Astrocyte of the cerebellum (primary cell): ENCODE results near the gene CYP2S1.
"Not testable (repeated sequence)": the region's sequence is repeated elsewhere in the genome, so short reads cannot be mapped to it uniquely, and the experiment has no call there.

Experiments used
- DNase-seq: peaks from one replicate; pipeline ENCODE4 v3.0.0-alpha.2; 2011; ENCODE audit warnings: low read depth
- H3K4me3 ChIP-seq: 2 replicates; pipeline ENCODE4 v1.5.1; 2011; ENCODE audit warnings: mild to moderate bottlenecking, low read depth, low read length, moderate library complexity
- in situ Hi-C: cut with HindIII; loops from 2 replicates; pipeline ENCODE4 v1.10.0; 2017; ENCODE audit warnings: low sequenced_read_pairs
- TF ChIP-seq, protein P1 (sequence below): IDR thresholded peaks from 2 replicates; pipeline ENCODE4 v1.5.1; 2012; ENCODE audit warnings: low read length, low read depth, moderate library complexity, mild to moderate bottlenecking; ENCODE audit errors: missing control alignments

The CYP2S1 gene, protein sequence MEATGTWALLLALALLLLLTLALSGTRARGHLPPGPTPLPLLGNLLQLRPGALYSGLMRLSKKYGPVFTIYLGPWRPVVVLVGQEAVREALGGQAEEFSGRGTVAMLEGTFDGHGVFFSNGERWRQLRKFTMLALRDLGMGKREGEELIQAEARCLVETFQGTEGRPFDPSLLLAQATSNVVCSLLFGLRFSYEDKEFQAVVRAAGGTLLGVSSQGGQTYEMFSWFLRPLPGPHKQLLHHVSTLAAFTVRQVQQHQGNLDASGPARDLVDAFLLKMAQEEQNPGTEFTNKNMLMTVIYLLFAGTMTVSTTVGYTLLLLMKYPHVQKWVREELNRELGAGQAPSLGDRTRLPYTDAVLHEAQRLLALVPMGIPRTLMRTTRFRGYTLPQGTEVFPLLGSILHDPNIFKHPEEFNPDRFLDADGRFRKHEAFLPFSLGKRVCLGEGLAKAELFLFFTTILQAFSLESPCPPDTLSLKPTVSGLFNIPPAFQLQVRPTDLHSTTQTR

DNA sequence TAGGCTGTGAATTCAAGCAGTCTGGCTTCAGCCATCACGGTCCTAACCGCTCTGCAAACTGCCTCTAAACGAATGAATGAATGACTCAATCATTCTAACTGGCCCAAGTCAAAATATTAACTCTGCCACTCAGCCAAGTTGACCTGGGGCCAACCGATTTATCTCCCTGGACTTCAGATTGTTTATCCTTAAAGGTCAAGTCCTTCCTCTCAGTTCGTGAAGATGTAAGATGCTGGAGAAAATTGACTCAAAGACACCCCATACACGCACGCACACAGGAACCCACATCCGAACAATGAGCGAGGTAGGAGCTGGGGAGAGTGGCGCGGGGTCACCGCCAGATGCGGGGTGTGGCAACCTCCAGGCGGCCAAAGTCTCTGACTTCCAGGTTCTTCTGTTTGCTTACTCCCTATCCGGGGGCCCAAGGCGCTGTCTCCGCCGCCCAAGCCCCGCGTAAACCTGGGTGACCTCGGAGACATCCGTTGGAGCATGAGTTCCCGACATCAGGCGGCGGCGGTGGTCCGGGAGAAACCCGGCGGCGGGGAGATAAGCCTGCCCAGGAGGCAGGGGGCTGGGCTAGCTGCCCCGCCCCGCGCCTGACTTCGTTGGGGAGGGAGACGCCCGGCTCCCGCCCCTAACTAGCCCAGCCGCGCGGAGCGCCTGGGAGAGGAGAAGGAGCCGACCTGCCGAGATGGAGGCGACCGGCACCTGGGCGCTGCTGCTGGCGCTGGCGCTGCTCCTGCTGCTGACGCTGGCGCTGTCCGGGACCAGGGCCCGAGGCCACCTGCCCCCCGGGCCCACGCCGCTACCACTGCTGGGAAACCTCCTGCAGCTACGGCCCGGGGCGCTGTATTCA is at the start of gene CYP2S1:
CYP2S1 (plus strand) TSS at position 646 of the 856 bp plus-strand sequence; CDS start at position 692, 46 bp downstream.
- in situ Hi-C loops: no loop called here
- peak within 1 kb of the TSS; percentile 14 for H3K4me3 ChIP-seq
- TF ChIP-seq, protein P1, sequence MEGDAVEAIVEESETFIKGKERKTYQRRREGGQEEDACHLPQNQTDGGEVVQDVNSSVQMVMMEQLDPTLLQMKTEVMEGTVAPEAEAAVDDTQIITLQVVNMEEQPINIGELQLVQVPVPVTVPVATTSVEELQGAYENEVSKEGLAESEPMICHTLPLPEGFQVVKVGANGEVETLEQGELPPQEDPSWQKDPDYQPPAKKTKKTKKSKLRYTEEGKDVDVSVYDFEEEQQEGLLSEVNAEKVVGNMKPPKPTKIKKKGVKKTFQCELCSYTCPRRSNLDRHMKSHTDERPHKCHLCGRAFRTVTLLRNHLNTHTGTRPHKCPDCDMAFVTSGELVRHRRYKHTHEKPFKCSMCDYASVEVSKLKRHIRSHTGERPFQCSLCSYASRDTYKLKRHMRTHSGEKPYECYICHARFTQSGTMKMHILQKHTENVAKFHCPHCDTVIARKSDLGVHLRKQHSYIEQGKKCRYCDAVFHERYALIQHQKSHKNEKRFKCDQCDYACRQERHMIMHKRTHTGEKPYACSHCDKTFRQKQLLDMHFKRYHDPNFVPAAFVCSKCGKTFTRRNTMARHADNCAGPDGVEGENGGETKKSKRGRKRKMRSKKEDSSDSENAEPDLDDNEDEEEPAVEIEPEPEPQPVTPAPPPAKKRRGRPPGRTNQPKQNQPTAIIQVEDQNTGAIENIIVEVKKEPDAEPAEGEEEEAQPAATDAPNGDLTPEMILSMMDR: no peak
- no peak for DNase-seq

DNA sequence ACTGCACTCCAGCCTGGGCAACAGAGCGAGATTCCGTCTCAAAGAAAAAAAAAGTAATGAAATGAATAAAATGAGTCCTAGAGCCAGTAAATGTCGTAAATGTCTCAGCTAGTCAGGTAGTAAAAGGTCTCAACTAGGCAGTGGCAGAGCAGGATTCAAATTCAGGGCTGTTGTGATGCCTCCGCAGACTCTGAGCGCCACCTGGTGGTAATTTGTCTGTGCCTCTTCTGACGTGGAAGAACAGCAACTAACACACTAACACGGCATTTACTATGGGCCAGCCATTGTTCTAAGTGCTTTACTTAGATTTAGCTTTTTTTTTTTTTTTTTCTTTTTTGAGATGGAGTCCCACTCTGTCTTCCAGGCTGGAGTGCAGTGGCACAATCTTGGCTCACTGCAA is 48.6 kb upstream of the CYP2S1 start:
- DNase-seq: peak; percentile 49
- H3K4me3 ChIP-seq: no peak overlapping the region
- TF ChIP-seq, protein P1: peak; percentile 74
- in situ Hi-C loops: no loop called here

DNA sequence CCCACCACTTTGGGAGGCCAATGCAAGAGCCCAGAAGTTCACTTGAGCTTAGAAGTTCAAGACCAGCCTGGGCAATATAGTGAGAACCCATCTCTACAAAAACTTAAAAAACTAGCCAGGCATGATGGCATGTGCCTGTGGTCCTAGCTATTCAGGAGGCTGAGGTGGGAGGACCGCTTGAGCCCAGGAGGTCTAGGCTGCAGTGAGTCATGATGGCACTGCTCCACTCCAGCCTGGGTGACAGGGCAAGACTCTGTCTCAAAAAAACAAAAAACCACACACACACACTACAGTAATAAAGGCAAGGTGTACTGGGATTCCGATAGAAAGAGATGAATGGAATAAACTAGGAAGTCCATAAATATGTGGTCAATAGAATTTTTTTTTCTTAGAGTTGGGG is 43.2 kb upstream of the CYP2S1 start:
- no peak overlapping the region for H3K4me3 ChIP-seq
- DNase-seq: no peak
- in situ Hi-C loops: no loop called here
- TF ChIP-seq, protein P1: no peak

DNA sequence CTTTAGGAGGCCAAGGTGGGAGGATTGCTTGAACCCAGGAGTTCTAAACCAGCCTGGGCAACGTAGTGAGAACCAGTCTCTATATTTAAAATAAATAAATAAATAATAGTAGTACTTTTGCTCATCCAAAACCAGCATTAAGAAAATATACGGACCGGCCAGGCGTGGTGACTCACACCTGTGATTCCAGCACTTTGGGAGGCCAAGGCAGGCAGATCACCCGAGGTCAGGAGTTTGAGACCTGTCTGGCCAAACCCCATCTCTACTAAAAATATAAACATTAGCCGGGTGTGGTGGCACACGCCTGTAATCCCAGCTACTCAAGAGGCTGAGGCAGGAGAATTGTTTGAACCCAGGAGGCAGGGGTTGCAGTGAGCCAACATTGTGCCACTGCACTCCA is 42.0 kb upstream of the CYP2S1 start:
- in situ Hi-C loops, DNase-seq, H3K4me3 ChIP-seq: not testable (repeated sequence)

DNA sequence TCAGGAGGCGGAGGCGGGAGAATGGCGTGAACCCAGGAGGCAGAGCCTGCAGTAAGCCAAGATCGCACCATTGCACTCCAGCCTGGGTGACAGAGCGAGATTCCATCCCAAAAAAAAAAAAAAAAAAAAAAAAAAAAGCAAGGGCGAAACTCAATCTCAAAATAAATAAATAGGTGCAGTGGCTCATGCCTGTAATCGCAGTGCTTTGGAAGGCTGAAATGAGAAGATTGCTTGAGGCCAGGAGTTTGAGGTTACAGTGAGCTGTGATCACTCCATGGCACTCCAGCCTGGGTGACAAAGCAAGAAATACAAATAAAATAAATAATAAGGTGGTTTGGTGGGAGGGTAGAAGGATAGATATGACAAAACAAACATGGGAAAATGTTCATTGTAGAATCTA is 39.0 kb upstream of the CYP2S1 start:
- in situ Hi-C loops: no loop called here
- TF ChIP-seq, protein P1: no peak
- DNase-seq: no peak
- no peak overlapping the region for H3K4me3 ChIP-seq

DNA sequence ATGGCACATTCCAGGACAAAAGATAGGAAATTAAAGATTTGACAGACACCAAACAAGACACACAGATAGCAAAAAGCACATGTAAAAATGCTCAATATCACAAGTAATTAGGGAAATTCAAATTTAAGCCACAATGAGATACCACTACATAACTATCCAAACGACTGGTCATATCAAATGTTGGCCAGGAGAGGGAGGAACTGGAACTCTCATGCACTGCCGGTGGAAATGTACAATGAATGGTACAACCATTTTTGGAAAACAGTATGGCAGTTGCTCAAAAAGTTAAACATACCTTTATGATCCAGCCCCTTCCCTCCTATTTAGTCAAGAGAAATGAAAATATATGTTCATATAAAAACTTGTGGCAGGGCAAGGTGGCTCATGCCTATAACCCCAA is 36.8 kb upstream of the CYP2S1 start:
- TF ChIP-seq, protein P1: no peak
- H3K4me3 ChIP-seq: no peak overlapping the region
- in situ Hi-C loops: no loop called here
- DNase-seq: no peak
